ENCODE measurements around the gene RUNX3.

- TF ChIP-seq OVOL3 (tag by site-specific recombination; IDR thresholded peaks at IDR 0.05) (no peak), CTCF (tag by site-specific recombination; IDR thresholded peaks at IDR 0.05) (no peak), ZNF654 (tag by site-specific recombination; IDR thresholded peaks at IDR 0.05; ENCODE audit: low read depth) (no peak), BCL6B (tag by site-specific recombination; IDR thresholded peaks at IDR 0.05) (no peak), ZNF24 (tag by site-specific recombination; IDR thresholded peaks at IDR 0.05) (no peak), YY1 (tag by site-specific recombination; IDR thresholded peaks at IDR 0.05) (no peak)
Observed at GRCh38 chr1:24931146-24931467, 1.0 kb upstream of the RUNX3 start.

Data from HEK293 (cell line).